Muscle layer of colon (tissue), 2 donors: ENCODE results near the gene CCDC144A.
"Not testable (repeated sequence)": the region's sequence is repeated elsewhere in the genome, so short reads cannot be mapped to it uniquely, and the experiment has no call there.

Source experiments
- H3K27ac ChIP-seq: one replicate; pipeline ENCODE4 v1.7.0; 2013; ENCODE audit warnings: low read depth, mild to moderate bottlenecking, low read length, moderate library complexity
- H3K27me3 ChIP-seq, 2 donors: one replicate each; pipeline ENCODE4 v1.7.0; 2013; ENCODE audit warnings: low read length in 2 of 2, mild to moderate bottlenecking in 2 of 2; ENCODE audit not compliant: insufficient read depth in 2 of 2, control insufficient read depth in 1 of 2
- H3K36me3 ChIP-seq: one replicate; pipeline ENCODE4 v1.7.0; 2013; ENCODE audit warnings: mild to moderate bottlenecking, low read length; ENCODE audit not compliant: insufficient read depth
- H3K4me1 ChIP-seq: one replicate; pipeline ENCODE4 v1.7.0; 2013; ENCODE audit warnings: mild to moderate bottlenecking, low read length; ENCODE audit not compliant: insufficient read depth
- H3K4me3 ChIP-seq, 2 donors: one replicate each; pipeline ENCODE4 v1.7.0; 2013; ENCODE audit warnings: low read length in 2 of 2, low read depth in 1 of 2, mild to moderate bottlenecking in 1 of 2, moderate library complexity in 1 of 2
- H3K9ac ChIP-seq: one replicate; pipeline ENCODE4 v1.7.0; 2013; ENCODE audit warnings: low read length
- H3K9me3 ChIP-seq: one replicate; pipeline ENCODE4 v1.7.0; 2013; ENCODE audit warnings: mild to moderate bottlenecking, low read length
- donor health status: abdominal sarcoma.
- donor health status: Adenocarcinoma of cecum.

CCDC144A gene

GRCh38 chr17:16689731-16690281, at the start of gene CCDC144A:
Gene CCDC144A, plus strand, starts transcription at chr17:16690241. Its CDS starts 160 bp downstream, at chr17:16690401.
- not testable (repeated sequence) for H3K4me3 ChIP-seq

GRCh38 chr17:16649585-16649984, 40.5 kb upstream of the CCDC144A start:
- no peaks in the 10 kb centered on the region for H3K27me3 ChIP-seq
- H3K9ac ChIP-seq: no peak overlapping the region

More at GRCh38 chr17:16689731-16690281, at the start of gene CCDC144A:
- not testable (repeated sequence) for H3K36me3 ChIP-seq, H3K27ac ChIP-seq, H3K27me3 ChIP-seq, H3K9ac ChIP-seq, H3K9me3 ChIP-seq, H3K4me1 ChIP-seq

GRCh38 chr17:16652252-16652651, 37.8 kb upstream of the CCDC144A start:
- H3K27ac ChIP-seq: no peak overlapping the region
- H3K27me3 ChIP-seq: no peaks in the 10 kb centered on the region
- H3K4me3 ChIP-seq: no peak overlapping the region
- H3K9ac ChIP-seq: no peak overlapping the region
- peaks cover 6% of the 10 kb centered on the region for H3K36me3 ChIP-seq
- peaks cover 13% of the 10 kb centered on the region for H3K4me1 ChIP-seq
- H3K9me3 ChIP-seq: no peaks in the 10 kb centered on the region

More at GRCh38 chr17:16649585-16649984, 40.5 kb upstream of the CCDC144A start:
- H3K4me3 ChIP-seq: no peak overlapping the region
- H3K27ac ChIP-seq: no peak overlapping the region
- peaks cover 13% of the 10 kb centered on the region for H3K4me1 ChIP-seq
- peaks cover 12% of the 10 kb centered on the region for H3K36me3 ChIP-seq
- H3K9me3 ChIP-seq: no peaks in the 10 kb centered on the region

GRCh38 chr17:16652847-16653366, 37.1 kb upstream of the CCDC144A start:
- H3K4me1 ChIP-seq: peaks cover 13% of the 10 kb centered on the region
- H3K27me3 ChIP-seq: no peaks in the 10 kb centered on the region
- H3K36me3 ChIP-seq: peaks cover 4% of the 10 kb centered on the region
- H3K9ac ChIP-seq: peak overlapping the region; percentile 64
- H3K9me3 ChIP-seq: no peaks in the 10 kb centered on the region
- peak overlapping the region; percentile 93 for H3K27ac ChIP-seq
- H3K4me3 ChIP-seq: peak overlapping the region; percentile 60 to 63

- H3K36me3 ChIP-seq: peaks cover 4% of the 10 kb centered on the region
- H3K27ac ChIP-seq: peak within 1 kb of the TSS; percentile 93
- no peaks in the 10 kb centered on the region for H3K27me3 ChIP-seq
- H3K9ac ChIP-seq: peak within 1 kb of the TSS; percentile 64
- no peaks in the 10 kb centered on the region for H3K9me3 ChIP-seq
- H3K4me3 ChIP-seq: peak within 1 kb of the TSS; percentile 60 to 63
- peaks cover 13% of the 10 kb centered on the region for H3K4me1 ChIP-seq
Observed at GRCh38 chr17:16653367-16654041, 36.5 kb upstream of the CCDC144A start, which contains the start of gene ZNF624. Gene ZNF624, minus strand, starts transcription at chr17:16653850.

GRCh38 chr17:16661217-16661616, 28.8 kb upstream of the CCDC144A start:
- Histone ChIP-seq H3K9ac (no peak overlapping the region), H3K27me3 (no peaks in the 10 kb centered on the region), H3K9me3 (no peaks in the 10 kb centered on the region), H3K4me3 (no peak overlapping the region), H3K4me1 (no peaks in the 10 kb centered on the region), H3K36me3 (no peaks in the 10 kb centered on the region), H3K27ac (no peak overlapping the region)

GRCh38 chr17:16662936-16663335, 27.1 kb upstream of the CCDC144A start:
- H3K27ac ChIP-seq: no peak overlapping the region
- H3K4me1 ChIP-seq: no peaks in the 10 kb centered on the region
- no peaks in the 10 kb centered on the region for H3K36me3 ChIP-seq
- H3K9ac ChIP-seq: no peak overlapping the region
- H3K4me3 ChIP-seq: no peak overlapping the region
- H3K9me3 ChIP-seq: no peaks in the 10 kb centered on the region
- H3K27me3 ChIP-seq: peaks cover 0 to 5% of the 10 kb centered on the region in 2 donors

GRCh38 chr17:16666553-16666906, 23.5 kb upstream of the CCDC144A start:
- H3K27me3 ChIP-seq, H3K9ac ChIP-seq, H3K9me3 ChIP-seq, H3K27ac ChIP-seq, H3K4me1 ChIP-seq, H3K36me3 ChIP-seq: not testable (repeated sequence)
- H3K4me3 ChIP-seq: peak overlapping the region in 1 of 2 donors; percentile 57

GRCh38 chr17:16666907-16667636, 23.0 kb upstream of the CCDC144A start:
- not testable (repeated sequence) for H3K27ac ChIP-seq

GRCh38 chr17:16676676-16677268, 13.3 kb upstream of the CCDC144A start:
- no peaks in the 10 kb centered on the region for H3K36me3 ChIP-seq
- no peaks in the 10 kb centered on the region for H3K9me3 ChIP-seq
- H3K27ac ChIP-seq: no peak overlapping the region
- H3K27me3 ChIP-seq: no peaks in the 10 kb centered on the region
- H3K9ac ChIP-seq: no peak overlapping the region
- no peaks in the 10 kb centered on the region for H3K4me1 ChIP-seq
- no peak overlapping the region for H3K4me3 ChIP-seq

More at GRCh38 chr17:16666907-16667636, 23.0 kb upstream of the CCDC144A start:
- not testable (repeated sequence) for H3K9ac ChIP-seq, H3K9me3 ChIP-seq, H3K4me1 ChIP-seq, H3K36me3 ChIP-seq, H3K27me3 ChIP-seq
- peak overlapping the region in 1 of 2 donors; percentile 57 for H3K4me3 ChIP-seq
